DMS153 (cell line): ENCODE results near the gene SESN2.

Experiments used
- DNase-seq: peaks from one replicate; lab custom pipeline; 2025; lab: John Stamatoyannopoulos, UW

Gene SESN2, protein sequence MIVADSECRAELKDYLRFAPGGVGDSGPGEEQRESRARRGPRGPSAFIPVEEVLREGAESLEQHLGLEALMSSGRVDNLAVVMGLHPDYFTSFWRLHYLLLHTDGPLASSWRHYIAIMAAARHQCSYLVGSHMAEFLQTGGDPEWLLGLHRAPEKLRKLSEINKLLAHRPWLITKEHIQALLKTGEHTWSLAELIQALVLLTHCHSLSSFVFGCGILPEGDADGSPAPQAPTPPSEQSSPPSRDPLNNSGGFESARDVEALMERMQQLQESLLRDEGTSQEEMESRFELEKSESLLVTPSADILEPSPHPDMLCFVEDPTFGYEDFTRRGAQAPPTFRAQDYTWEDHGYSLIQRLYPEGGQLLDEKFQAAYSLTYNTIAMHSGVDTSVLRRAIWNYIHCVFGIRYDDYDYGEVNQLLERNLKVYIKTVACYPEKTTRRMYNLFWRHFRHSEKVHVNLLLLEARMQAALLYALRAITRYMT

GRCh38 chr1:28259252-28259933 is at the start of gene SESN2:
TSS of gene SESN2 (plus strand) at chr1:28259518. CDS start at chr1:28259848, 330 bp downstream.
- DNase-seq: peak; percentile 99

- DNase-seq: no peak
Observed at GRCh38 chr1:28209700-28210099, 49.6 kb upstream of the SESN2 start.

- no peak for DNase-seq
Observed at GRCh38 chr1:28213315-28213714, 46.0 kb upstream of the SESN2 start.

DNA sequence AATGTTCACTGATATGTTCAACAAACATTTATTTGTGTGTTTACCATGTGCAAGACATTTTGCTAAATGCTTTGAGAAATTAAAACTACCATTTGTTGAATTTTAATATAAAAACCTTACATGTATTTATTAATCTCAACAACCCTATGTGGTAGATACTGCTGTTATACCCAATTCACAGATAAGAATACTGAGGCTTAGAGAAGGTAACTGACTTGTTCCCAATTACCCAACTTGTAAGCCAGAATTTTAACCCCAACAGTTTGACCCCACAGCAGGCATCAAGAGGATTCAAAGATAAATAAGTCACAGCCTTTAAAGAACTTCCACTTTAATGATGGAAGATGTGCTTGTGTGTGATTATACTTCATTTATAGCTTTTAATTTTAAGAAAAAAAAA is 30.2 kb upstream of the SESN2 start:
- no peak for DNase-seq

DNA sequence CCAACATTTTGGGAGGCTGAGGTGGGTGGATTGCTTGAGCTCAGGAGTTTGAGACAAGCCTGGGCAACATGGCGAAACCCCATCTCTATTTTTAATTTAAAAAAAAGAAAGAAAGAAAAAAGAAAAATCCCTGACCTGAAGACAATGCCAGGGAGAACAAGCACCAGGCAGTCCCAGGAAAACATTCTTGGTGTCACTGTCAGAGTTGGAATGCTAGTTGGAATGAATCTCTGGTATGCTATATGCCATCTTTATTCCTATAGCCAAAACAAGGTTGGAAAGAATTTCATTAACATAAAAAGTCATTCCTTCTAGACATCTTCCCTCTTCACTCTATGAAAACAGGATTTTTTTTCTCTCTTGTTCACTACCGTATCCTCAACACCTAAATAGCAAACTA is 29.3 kb upstream of the SESN2 start:
- DNase-seq: no peak

DNA sequence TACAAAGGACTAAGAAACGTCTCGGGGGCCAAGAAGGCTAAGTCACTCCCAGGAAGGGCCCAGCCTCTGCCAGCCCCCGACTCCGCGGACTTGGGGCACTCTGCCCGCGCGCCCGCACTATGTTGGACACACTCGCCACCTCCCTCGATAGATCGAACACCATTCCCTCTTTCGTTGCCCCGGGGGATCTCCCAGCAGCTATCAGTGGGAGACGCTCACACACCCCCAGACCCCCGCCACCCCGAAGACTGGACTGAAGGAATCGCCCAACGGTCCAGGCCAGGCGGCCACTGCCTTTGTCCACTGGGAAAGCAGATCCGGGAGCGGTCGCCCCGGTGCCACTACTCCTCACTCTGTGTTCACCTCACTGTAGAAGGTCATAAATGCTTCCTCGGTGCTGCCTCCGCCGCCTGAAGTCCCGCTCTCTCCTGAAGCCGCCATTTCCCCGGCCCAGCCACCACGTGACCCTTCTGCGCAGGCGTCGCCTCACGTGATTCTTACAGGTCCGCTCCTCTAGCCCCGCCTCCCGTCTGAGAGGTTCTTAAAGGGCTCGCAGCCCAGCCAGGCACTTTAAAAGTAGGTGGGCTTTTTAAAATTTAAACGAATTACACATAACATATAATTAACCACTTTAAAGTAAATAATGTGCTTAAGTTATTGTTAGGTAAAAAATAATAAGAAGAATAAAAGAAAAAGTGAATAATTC is 26.6 kb upstream of the SESN2 start, which contains the start of gene DNAJC8:
Gene DNAJC8 (minus strand): TSS at position 472 of the 706 bp plus-strand sequence. CDS start 31 bp downstream, at position 441.
- peak; percentile 95 for DNase-seq

DNA sequence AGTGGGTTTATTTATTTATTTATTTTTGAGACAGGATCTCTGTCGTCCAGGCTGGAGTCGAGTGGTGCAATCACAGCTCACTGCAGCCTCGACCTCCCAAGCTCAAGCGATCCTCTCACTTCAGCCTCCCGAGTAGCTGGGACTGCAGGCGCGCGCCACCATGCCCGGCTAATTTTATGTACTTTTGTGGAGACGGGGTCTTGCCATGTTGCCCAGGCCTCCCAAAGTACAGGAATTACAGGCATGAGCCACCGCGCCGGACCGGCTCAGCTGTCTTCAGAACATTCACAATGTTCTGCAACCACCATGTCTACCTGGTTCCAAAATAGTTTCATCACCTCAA is 26.1 kb upstream of the SESN2 start:
- DNase-seq: no peak

DNA sequence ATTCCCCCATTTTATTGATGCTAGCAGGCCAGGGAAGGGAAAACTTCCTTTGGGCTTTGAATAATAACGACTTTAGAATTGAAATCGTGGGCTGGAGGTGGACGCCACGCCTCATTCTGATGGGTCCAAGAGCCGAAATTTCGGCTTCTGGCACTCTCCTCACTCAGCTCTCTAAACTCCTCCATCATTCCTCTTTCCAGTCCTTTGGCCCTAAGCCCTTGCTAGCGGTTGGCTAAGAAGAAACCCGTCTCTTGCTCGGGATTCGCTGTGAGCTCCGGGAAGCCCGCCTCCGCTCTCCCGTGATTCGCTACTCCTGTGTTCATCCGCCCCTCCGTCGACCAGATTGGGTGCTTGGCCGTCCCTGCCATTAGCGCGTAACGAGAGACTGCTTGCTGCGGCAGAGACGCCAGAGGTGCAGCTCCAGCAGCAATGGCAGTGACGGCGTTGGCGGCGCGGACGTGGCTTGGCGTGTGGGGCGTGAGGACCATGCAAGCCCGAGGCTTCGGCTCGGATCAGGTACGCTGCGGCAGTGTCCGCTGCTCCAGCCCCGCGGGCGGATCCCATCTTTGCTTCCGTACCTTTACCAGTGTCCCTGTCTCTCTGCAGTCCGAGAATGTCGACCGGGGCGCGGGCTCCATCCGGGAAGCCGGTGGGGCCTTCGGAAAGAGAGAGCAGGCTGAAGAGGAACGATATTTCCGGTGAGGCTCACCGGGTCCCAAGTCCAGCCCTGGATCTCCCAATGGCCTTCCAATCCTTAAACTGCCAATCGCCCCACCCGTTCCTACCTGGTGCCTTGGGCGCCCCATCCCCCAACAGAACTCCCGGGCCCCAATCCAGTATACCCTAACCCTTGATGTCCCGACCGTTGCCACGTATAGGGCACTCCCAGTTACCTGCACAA is 23.3 kb upstream of the SESN2 start, which contains the start of gene ATP5IF1:
Gene ATP5IF1 (plus strand): TSS at position 370 of the 901 bp plus-strand sequence. CDS start 60 bp downstream, at position 430.
- DNase-seq: peak; percentile 100

GRCh38 chr1:28236656-28237322 is 22.5 kb upstream of the SESN2 start:
- no peak for DNase-seq

DNA sequence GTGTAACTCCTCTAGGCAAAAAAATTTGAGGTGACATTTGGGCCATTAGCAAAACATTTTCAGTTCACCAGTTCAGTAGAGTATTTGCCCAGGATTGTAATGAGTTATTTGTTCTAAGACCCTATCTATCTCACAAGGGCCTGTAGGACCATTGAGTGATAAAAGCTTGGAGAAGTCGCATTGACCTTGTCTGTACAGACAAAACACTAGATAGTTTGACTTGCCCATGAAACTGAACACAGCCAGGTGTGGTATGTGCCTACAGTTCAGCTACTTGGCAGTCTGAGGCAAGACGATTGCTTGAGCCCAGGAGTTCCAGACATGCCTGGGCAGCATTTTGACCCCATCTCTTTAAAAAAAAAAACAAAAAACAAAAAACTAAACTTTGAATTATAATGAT is 20.3 kb upstream of the SESN2 start:
- no peak for DNase-seq

GRCh38 chr1:28240024-28240423 is 19.3 kb upstream of the SESN2 start:
- no peak for DNase-seq

DNA sequence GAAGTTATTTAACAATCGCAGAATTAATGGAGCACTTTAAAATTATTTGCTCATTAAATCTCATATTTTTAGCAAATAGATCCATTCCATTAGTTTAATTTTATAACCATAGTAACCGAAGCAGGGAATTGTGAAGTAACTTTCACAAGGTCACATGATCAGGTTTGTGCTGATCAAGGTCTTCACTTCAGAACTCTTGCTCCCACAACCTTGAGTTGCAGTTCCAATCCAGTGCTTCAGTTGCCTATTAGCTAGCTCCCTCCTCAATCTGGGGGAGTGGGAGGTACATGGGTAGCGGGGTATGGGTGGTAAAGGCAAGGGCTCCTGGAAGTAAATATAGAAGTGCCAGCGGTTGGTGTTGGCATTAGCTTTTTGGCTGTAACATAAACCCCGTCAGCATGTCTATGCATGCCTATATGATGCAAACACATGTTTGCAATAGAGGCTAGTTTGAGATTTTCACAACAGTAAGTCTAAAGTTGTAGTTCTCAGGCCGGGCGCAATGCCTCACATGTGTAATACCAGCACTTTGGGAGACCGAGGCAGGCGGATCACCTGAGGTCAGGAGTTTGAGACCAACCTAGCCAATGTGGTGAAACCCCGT is 17.6 kb upstream of the SESN2 start:
- DNase-seq: no peak

DNA sequence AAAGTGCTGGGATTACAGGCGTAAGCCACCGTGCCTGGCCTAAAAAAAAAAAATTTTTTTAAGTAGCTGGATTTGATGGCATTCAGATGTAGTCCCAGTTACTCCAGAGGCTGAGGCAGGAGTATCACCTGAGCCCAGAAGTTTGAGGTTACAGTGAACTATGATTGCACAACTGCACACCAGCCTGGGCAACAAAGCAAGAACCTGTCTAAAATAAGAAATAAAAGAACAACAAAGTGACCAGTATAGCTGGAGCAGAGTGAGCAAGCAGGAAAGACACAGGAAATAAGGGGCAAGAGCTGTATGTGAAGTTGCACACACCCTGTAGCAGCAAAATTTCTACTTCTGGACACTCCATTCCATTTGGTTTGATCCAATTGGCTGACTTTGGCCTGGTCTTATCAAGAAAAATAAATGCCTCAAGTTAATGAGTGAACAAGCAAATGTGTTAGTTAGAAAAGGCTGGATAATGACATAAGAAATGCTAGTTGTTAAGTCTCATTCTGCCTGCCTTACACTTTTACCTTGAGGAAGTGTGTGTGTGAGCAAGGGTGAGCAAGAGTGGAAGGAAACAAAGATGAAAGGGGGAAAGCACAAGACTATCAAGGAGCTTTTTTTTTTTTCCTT is 15.5 kb upstream of the SESN2 start:
- no peak for DNase-seq

- no peak for DNase-seq
Observed at GRCh38 chr1:28244549-28245251, 14.6 kb upstream of the SESN2 start.

GRCh38 chr1:28246427-28246832 is 12.9 kb upstream of the SESN2 start:
- peak; percentile 21 for DNase-seq

DNA sequence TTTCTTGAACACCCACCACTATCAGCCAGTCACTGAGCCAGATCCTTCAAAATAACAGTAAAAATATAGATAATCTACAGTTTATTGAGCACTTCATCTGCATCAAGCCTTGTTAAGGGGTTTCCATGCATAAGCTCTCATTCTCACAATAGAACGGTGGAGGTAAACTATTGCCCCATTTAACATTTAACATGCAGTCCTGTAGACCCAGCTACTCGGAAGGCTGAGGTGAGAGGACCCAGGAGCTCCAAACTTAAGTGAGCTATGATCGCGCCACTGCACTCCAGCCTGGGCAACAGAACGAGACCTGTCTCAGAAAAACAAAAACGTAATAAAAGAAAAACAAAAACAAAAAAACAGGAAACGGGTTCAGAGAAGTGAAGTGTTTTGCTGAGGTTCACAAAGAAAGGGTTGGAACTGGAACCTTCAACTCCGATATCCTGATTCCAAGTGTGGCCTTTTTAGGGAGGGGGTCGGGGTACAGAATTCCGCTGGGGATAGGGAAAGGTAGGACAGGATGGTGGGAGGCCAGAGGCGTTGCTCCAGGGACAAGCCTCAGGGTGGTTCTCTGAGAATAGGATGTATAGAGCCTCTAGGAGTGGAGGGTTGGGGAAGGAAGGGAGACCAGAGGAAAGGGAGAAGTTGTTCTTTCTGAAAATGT is 11.6 kb upstream of the SESN2 start:
- DNase-seq: no peak

- peak; percentile 57 for DNase-seq
Observed at GRCh38 chr1:28248273-28249012, 10.9 kb upstream of the SESN2 start.
